Measurements from ENCODE around the gene OCIAD2.
A peak's percentile ranks its signal among the peaks of the same experiment; 100 is the strongest.
"Not testable (repeated sequence)": the region's sequence is repeated elsewhere in the genome, so short reads cannot be mapped to it uniquely, and the experiment has no call there.

Gene OCIAD2

GRCh38 chr4:48906206-48907173 lies at the start of gene OCIAD2:
Gene OCIAD2 (minus strand): TSS chr4:48906774. CDS start chr4:48904549, 2,225 bp downstream.
- DNase-seq: peak; percentile 70

- no peak for DNase-seq
These were observed 47.7 kb upstream of the OCIAD2 start for GRCh38 chr4:48954314-48954713.

- no peak for DNase-seq
These were observed 43.1 kb upstream of the OCIAD2 start for GRCh38 chr4:48949518-48950219.

- DNase-seq: no peak
These were observed 42.5 kb upstream of the OCIAD2 start for GRCh38 chr4:48949086-48949485.

GRCh38 chr4:48947731-48948130 lies 41.2 kb upstream of the OCIAD2 start:
- no peak for DNase-seq

GRCh38 chr4:48945981-48946380 lies 39.4 kb upstream of the OCIAD2 start:
- no peak for DNase-seq

GRCh38 chr4:48944756-48945241 lies 38.2 kb upstream of the OCIAD2 start:
- no peak for DNase-seq

GRCh38 chr4:48944252-48944651 lies 37.7 kb upstream of the OCIAD2 start:
- no peak for DNase-seq

- DNase-seq: peak; percentile 31
These were observed 36.8 kb upstream of the OCIAD2 start for GRCh38 chr4:48943387-48943786.

- DNase-seq: no peak
These were observed 33.2 kb upstream of the OCIAD2 start for GRCh38 chr4:48939785-48940184.

- DNase-seq: no peak
These were observed 32.3 kb upstream of the OCIAD2 start for GRCh38 chr4:48938831-48939230.

GRCh38 chr4:48937033-48937432 lies 30.5 kb upstream of the OCIAD2 start:
- DNase-seq: no peak

- DNase-seq: no peak
These were observed 24.9 kb upstream of the OCIAD2 start for GRCh38 chr4:48931459-48931858.

GRCh38 chr4:48930654-48931053 lies 24.1 kb upstream of the OCIAD2 start:
- no peak for DNase-seq

- no peak for DNase-seq
These were observed 17.8 kb upstream of the OCIAD2 start for GRCh38 chr4:48924416-48924815.

- DNase-seq: not testable (repeated sequence)
These were observed 16.5 kb upstream of the OCIAD2 start for GRCh38 chr4:48923065-48923464.

- no peak for DNase-seq
These were observed 7.7 kb upstream of the OCIAD2 start for GRCh38 chr4:48914311-48914710.

GRCh38 chr4:48913346-48913745 lies 6.8 kb upstream of the OCIAD2 start:
- no peak for DNase-seq

- DNase-seq: no peak
These were observed 5.8 kb upstream of the OCIAD2 start for GRCh38 chr4:48912349-48912748.

- no peak for DNase-seq
These were observed 3.9 kb upstream of the OCIAD2 start for GRCh38 chr4:48910511-48910910.

- no peak for DNase-seq
These were observed 3.1 kb upstream of the OCIAD2 start for GRCh38 chr4:48909697-48910096.

GRCh38 chr4:48908687-48909086 lies 2.1 kb upstream of the OCIAD2 start:
- DNase-seq: no peak

GRCh38 chr4:48907706-48908477 lies 1.3 kb upstream of the OCIAD2 start:
- no peak for DNase-seq
